WERI-Rb-1 (cell line): Measurements from ENCODE around the gene CALML3.
A peak's percentile ranks its signal among the peaks of the same experiment; 100 is the strongest.
"Not testable (repeated sequence)": the region's sequence is repeated elsewhere in the genome, so short reads cannot be mapped to it uniquely, and the experiment has no call there.

ENCODE experiments used
- DNase-seq: peaks from one replicate; pipeline ENCODE4 v3.0.0-alpha.2; 2020
- H3K27ac ChIP-seq: fragments of 250-450 bp; sonication (Bioruptor Pico); 2 replicates; pipeline ENCODE4 v1.5.1; 2020; ENCODE audit warnings: mild to moderate bottlenecking, moderate library complexity
- H3K27me3 ChIP-seq: fragments of 250-450 bp; sonication (Bioruptor Pico); 2 replicates; pipeline ENCODE4 v1.5.1; 2021; ENCODE audit warnings: mild to moderate bottlenecking, low read depth, moderate library complexity; ENCODE audit not compliant: insufficient read depth, severe bottlenecking
- H3K36me3 ChIP-seq: fragments of 250-450 bp; sonication (Bioruptor Pico); 2 replicates; pipeline ENCODE4 v1.5.1; 2020; ENCODE audit warnings: mild to moderate bottlenecking, moderate library complexity
- H3K4me3 ChIP-seq: 2 replicates; pipeline ENCODE4 v1.5.1; 2011; ENCODE audit warnings: low read depth, mild to moderate bottlenecking, control low read depth, low read length
- H3K9me3 ChIP-seq: fragments of 250-450 bp; sonication (Bioruptor Pico); 2 replicates; pipeline ENCODE4 v1.5.1; 2021; ENCODE audit warnings: mild to moderate bottlenecking, moderate library complexity; ENCODE audit not compliant: severe bottlenecking
- CTCF ChIP-seq: IDR thresholded peaks from 2 replicates; pipeline ENCODE4 v1.5.1; 2011; ENCODE audit warnings: low read depth, mild to moderate bottlenecking, control low read depth, inconsistent platforms, low read length

CALML3 gene

DNA sequence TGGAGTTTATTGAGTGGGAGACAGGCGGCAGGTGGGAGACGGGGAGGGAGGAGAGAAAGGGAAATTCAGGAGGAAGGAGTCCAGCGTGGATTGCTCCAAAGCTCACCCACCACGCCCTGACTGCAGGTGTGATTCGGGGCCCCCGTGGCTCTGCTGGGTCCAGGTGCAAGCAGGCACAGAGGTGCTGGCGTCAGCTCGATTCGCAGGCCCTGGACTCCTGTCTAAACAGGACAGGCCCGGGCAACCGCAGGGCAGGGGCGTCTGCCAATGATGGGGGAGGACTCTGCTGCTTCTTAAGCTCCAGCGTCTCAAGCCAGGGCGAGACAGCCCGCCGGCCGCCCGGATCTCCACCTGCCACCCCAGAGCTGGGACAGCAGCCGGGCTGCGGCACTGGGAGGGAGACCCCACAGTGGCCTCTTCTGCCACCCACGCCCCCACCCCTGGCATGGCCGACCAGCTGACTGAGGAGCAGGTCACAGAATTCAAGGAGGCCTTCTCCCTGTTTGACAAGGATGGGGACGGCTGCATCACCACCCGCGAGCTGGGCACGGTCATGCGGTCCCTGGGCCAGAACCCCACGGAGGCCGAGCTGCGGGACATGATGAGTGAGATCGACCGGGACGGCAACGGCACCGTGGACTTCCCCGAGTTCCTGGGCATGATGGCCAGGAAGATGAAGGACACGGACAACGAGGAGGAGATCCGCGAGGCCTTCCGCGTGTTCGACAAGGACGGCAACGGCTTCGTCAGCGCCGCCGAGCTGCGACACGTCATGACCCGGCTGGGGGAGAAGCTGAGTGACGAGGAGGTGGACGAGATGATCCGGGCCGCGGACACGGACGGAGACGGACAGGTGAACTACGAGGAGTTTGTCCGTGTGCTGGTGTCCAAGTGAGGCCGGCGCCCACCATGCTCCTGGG lies at the start of gene CALML3:
CALML3 (plus strand) TSS at position 321 of the 920 bp plus-strand sequence; CDS start at position 446, 125 bp downstream.
- H3K4me3 ChIP-seq: no peak within 1 kb of the TSS
- no peak within 1 kb of the TSS for H3K27ac ChIP-seq
- DNase-seq: no peak
- H3K27me3 ChIP-seq: no peaks in the 10 kb centered on the region
- H3K9me3 ChIP-seq: no peaks in the 10 kb centered on the region
- TF ChIP-seq CTCF: no peak
- no peaks in the 10 kb centered on the region for H3K36me3 ChIP-seq

GRCh38 chr10:5475088-5475487 lies 49.7 kb upstream of the CALML3 start:
- not testable (repeated sequence) for H3K9me3 ChIP-seq, H3K36me3 ChIP-seq, DNase-seq, H3K27me3 ChIP-seq, H3K4me3 ChIP-seq, H3K27ac ChIP-seq

DNA sequence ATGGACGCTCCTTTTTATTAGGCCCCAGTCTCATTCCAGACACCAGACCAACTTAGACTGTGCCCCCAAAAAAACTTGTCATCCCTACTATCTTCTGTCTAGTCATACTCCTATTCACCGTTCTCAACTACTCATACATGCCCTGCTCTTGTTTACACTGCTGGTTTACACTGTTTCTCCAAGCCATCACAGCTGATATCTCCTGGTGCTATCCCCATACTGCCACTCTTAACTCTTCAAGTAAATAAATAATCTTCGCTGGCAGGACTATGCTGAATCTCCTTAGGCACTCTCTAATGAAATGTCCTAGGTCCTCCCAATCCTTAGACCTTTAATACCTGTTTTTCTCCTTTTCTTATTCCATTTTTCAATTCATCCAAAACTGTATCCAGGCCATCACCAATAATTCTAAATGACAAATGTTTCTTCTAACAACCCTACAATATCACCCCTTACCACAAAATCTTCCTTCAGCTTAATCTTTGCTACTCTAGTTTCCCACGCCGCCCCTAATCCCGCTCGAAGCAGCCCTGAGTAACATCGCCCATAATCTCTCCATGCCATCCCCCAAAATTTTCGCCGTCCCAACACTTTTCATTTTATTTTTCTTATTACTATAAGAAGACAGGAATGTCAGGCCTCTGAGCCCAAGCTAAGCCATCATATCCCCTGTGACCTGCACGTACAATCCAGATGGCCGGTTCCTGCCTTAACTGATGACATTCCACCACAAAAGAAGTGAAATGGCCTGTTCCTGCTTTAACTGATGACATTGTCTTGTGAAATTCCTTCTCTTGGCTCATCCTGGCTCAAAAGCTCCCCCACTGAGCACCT lies 48.6 kb upstream of the CALML3 start:
- not testable (repeated sequence) for H3K9me3 ChIP-seq, H3K4me3 ChIP-seq, H3K27ac ChIP-seq, DNase-seq, H3K27me3 ChIP-seq, H3K36me3 ChIP-seq

- Histone ChIP-seq H3K4me3 (no peak overlapping the region), H3K27me3 (no peaks in the 10 kb centered on the region), H3K36me3 (no peaks in the 10 kb centered on the region), H3K27ac (no peak overlapping the region), H3K9me3 (no peaks in the 10 kb centered on the region)
- DNase-seq: peak; percentile 33
- TF ChIP-seq CTCF: no peak
These were observed 47.7 kb upstream of the CALML3 start for GRCh38 chr10:5476918-5477525.

GRCh38 chr10:5477948-5478693 lies 46.6 kb upstream of the CALML3 start:
- H3K9me3 ChIP-seq: no peaks in the 10 kb centered on the region
- no peak for DNase-seq
- no peaks in the 10 kb centered on the region for H3K36me3 ChIP-seq
- no peaks in the 10 kb centered on the region for H3K27me3 ChIP-seq
- no peak overlapping the region for H3K27ac ChIP-seq
- H3K4me3 ChIP-seq: no peak overlapping the region
- no peak for TF ChIP-seq CTCF

- Histone ChIP-seq H3K36me3 (no peaks in the 10 kb centered on the region), H3K27me3 (no peaks in the 10 kb centered on the region), H3K9me3 (no peaks in the 10 kb centered on the region), H3K4me3 (no peak overlapping the region), H3K27ac (no peak overlapping the region)
- DNase-seq: no peak
- TF ChIP-seq CTCF: no peak
These were observed 46.0 kb upstream of the CALML3 start for GRCh38 chr10:5478694-5479305.
